Measurements from ENCODE around the gene IGSF5. TPM values are rescaled to one million over a fixed set of nuclear protein-coding genes. Genes with fewer than 3 reads are reported as not detected.

IGSF5 gene
- total RNA-seq, 1 donor from 2014 or later = 1.5 TPM

- DNase-seq (ENCODE audit: extremely low spot score, unreplicated experiment) = no peak
- Mint-ChIP-seq H3K27ac (no peak overlapping the region), H3K4me3 (no peak overlapping the region), H3K9me3 (peaks cover 5% of the 10 kb centered on the region), H3K36me3 (no peaks in the 10 kb centered on the region), H3K4me1 (ENCODE audit: unreplicated experiment) (no peaks in the 10 kb centered on the region), H3K27me3 (no peaks in the 10 kb centered on the region)
- no peak for TF ChIP-seq CTCF (conservative IDR thresholded peaks at IDR 0.05)
Measured at GRCh38 chr21:39822042-39822441, 77.1 kb downstream of the IGSF5 start.

- H3K9me3 Mint-ChIP-seq = peaks cover 5% of the 10 kb centered on the region
- no peak overlapping the region for H3K4me3 Mint-ChIP-seq
- no peaks in the 10 kb centered on the region for H3K27me3 Mint-ChIP-seq
Measured at GRCh38 chr21:39825250-39825649, 80.3 kb downstream of the IGSF5 start.

GRCh38 chr21:39834543-39834942 is 89.6 kb downstream of the IGSF5 start:
- Mint-ChIP-seq H3K4me3 (no peak overlapping the region), H3K27me3 (no peaks in the 10 kb centered on the region), H3K36me3 (no peaks in the 10 kb centered on the region), H3K9me3 (no peaks in the 10 kb centered on the region), H3K4me1 (ENCODE audit: unreplicated experiment) (no peaks in the 10 kb centered on the region), H3K27ac (no peak overlapping the region)
- DNase-seq (ENCODE audit: extremely low spot score, unreplicated experiment) = no peak
- no peak for TF ChIP-seq CTCF (conservative IDR thresholded peaks at IDR 0.05)

More at GRCh38 chr21:39825250-39825649, 80.3 kb downstream of the IGSF5 start:
- H3K4me1 Mint-ChIP-seq (ENCODE audit: unreplicated experiment) = no peaks in the 10 kb centered on the region
- H3K27ac Mint-ChIP-seq = no peak overlapping the region
- no peaks in the 10 kb centered on the region for H3K36me3 Mint-ChIP-seq
- no peak for TF ChIP-seq CTCF (conservative IDR thresholded peaks at IDR 0.05)
- no peak for DNase-seq (ENCODE audit: extremely low spot score, unreplicated experiment)

GRCh38 chr21:39837861-39838359 is 92.9 kb downstream of the IGSF5 start:
- Mint-ChIP-seq H3K36me3 (no peaks in the 10 kb centered on the region), H3K9me3 (no peaks in the 10 kb centered on the region), H3K27ac (no peak overlapping the region), H3K4me1 (ENCODE audit: unreplicated experiment) (peaks cover 8% of the 10 kb centered on the region), H3K4me3 (no peak overlapping the region), H3K27me3 (no peaks in the 10 kb centered on the region)
- DNase-seq (ENCODE audit: extremely low spot score, unreplicated experiment) = no peak
- no peak for TF ChIP-seq CTCF (conservative IDR thresholded peaks at IDR 0.05)

- TF ChIP-seq CTCF (conservative IDR thresholded peaks at IDR 0.05) = no peak
- no peak overlapping the region for H3K27ac Mint-ChIP-seq
- no peaks in the 10 kb centered on the region for H3K9me3 Mint-ChIP-seq
- peaks cover 13% of the 10 kb centered on the region for H3K4me1 Mint-ChIP-seq (ENCODE audit: unreplicated experiment)
- no peaks in the 10 kb centered on the region for H3K36me3 Mint-ChIP-seq
- H3K4me3 Mint-ChIP-seq = no peak overlapping the region
- H3K27me3 Mint-ChIP-seq = no peaks in the 10 kb centered on the region
- DNase-seq (ENCODE audit: extremely low spot score, unreplicated experiment) = no peak
Measured at GRCh38 chr21:39840373-39841097, 95.6 kb downstream of the IGSF5 start.

Data from type B pancreatic cell (in vitro differentiated cells).